Measurements from ENCODE around the gene NAA35.

- no peak for TF ChIP-seq CREB1 (CRISPR knock-in tag; IDR thresholded peaks at IDR 0.05; ENCODE audit: low read depth)
- TF ChIP-seq POLR2AphosphoS5 (IDR thresholded peaks at IDR 0.05; ENCODE audit: low read depth), result no peak
- TF ChIP-seq, protein P1, sequence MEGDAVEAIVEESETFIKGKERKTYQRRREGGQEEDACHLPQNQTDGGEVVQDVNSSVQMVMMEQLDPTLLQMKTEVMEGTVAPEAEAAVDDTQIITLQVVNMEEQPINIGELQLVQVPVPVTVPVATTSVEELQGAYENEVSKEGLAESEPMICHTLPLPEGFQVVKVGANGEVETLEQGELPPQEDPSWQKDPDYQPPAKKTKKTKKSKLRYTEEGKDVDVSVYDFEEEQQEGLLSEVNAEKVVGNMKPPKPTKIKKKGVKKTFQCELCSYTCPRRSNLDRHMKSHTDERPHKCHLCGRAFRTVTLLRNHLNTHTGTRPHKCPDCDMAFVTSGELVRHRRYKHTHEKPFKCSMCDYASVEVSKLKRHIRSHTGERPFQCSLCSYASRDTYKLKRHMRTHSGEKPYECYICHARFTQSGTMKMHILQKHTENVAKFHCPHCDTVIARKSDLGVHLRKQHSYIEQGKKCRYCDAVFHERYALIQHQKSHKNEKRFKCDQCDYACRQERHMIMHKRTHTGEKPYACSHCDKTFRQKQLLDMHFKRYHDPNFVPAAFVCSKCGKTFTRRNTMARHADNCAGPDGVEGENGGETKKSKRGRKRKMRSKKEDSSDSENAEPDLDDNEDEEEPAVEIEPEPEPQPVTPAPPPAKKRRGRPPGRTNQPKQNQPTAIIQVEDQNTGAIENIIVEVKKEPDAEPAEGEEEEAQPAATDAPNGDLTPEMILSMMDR (conservative IDR thresholded peaks at IDR 0.05; ENCODE audit: low read depth in 2 of 2), result no peak
- TF ChIP-seq, protein P2, sequence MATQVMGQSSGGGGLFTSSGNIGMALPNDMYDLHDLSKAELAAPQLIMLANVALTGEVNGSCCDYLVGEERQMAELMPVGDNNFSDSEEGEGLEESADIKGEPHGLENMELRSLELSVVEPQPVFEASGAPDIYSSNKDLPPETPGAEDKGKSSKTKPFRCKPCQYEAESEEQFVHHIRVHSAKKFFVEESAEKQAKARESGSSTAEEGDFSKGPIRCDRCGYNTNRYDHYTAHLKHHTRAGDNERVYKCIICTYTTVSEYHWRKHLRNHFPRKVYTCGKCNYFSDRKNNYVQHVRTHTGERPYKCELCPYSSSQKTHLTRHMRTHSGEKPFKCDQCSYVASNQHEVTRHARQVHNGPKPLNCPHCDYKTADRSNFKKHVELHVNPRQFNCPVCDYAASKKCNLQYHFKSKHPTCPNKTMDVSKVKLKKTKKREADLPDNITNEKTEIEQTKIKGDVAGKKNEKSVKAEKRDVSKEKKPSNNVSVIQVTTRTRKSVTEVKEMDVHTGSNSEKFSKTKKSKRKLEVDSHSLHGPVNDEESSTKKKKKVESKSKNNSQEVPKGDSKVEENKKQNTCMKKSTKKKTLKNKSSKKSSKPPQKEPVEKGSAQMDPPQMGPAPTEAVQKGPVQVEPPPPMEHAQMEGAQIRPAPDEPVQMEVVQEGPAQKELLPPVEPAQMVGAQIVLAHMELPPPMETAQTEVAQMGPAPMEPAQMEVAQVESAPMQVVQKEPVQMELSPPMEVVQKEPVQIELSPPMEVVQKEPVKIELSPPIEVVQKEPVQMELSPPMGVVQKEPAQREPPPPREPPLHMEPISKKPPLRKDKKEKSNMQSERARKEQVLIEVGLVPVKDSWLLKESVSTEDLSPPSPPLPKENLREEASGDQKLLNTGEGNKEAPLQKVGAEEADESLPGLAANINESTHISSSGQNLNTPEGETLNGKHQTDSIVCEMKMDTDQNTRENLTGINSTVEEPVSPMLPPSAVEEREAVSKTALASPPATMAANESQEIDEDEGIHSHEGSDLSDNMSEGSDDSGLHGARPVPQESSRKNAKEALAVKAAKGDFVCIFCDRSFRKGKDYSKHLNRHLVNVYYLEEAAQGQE (IDR thresholded peaks at IDR 0.05; ENCODE audit: unreplicated experiment), result no peak
- TF ChIP-seq EZH2phosphoT487 (IDR thresholded peaks at IDR 0.05; ENCODE audit: unreplicated experiment), result no peak
- TF ChIP-seq STAT1 (IDR thresholded peaks at IDR 0.05; ENCODE audit: unreplicated experiment), result no peak
- no peak for TF ChIP-seq EZH2 (IDR thresholded peaks at IDR 0.05; ENCODE audit: low read depth, unreplicated experiment)
- TF ChIP-seq JUNB (IDR thresholded peaks at IDR 0.05; ENCODE audit: unreplicated experiment), result no peak
- TF ChIP-seq NANOG (IDR thresholded peaks at IDR 0.05; ENCODE audit: borderline replicate concordance), result no peak
- TF ChIP-seq, protein P3, sequence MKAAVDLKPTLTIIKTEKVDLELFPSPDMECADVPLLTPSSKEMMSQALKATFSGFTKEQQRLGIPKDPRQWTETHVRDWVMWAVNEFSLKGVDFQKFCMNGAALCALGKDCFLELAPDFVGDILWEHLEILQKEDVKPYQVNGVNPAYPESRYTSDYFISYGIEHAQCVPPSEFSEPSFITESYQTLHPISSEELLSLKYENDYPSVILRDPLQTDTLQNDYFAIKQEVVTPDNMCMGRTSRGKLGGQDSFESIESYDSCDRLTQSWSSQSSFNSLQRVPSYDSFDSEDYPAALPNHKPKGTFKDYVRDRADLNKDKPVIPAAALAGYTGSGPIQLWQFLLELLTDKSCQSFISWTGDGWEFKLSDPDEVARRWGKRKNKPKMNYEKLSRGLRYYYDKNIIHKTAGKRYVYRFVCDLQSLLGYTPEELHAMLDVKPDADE (IDR thresholded peaks at IDR 0.05), result no peak
These were observed 2.9 kb downstream of the NAA35 start for GRCh38 chr9:85943757-85944430.

Data from GM23338 (cell line).